Fibroblast of pulmonary artery (primary cell): Measurements from ENCODE around the gene GJA4.

Experiments used
- DNase-seq: peaks from one replicate; pipeline ENCODE4 v3.0.0-alpha.2; 2010; ENCODE audit warnings: low read depth
- H3K4me3 ChIP-seq: replicated peaks from 2 replicates; pipeline ENCODE4 v1.5.1; 2011; ENCODE audit warnings: low read depth, mild to moderate bottlenecking, control low read depth, low read length, moderate library complexity
- TF ChIP-seq, protein P1 (sequence below): IDR thresholded peaks from 2 replicates; pipeline ENCODE4 v1.5.1; 2011; ENCODE audit warnings: mild to moderate bottlenecking, control low read depth, low read length, inconsistent platforms; ENCODE audit errors: missing control alignments

The GJA4 gene

GRCh38 chr1:34790985-34791384, 1.8 kb upstream of the GJA4 start:
- no peak overlapping the region for H3K4me3 ChIP-seq
- TF ChIP-seq, protein P1, sequence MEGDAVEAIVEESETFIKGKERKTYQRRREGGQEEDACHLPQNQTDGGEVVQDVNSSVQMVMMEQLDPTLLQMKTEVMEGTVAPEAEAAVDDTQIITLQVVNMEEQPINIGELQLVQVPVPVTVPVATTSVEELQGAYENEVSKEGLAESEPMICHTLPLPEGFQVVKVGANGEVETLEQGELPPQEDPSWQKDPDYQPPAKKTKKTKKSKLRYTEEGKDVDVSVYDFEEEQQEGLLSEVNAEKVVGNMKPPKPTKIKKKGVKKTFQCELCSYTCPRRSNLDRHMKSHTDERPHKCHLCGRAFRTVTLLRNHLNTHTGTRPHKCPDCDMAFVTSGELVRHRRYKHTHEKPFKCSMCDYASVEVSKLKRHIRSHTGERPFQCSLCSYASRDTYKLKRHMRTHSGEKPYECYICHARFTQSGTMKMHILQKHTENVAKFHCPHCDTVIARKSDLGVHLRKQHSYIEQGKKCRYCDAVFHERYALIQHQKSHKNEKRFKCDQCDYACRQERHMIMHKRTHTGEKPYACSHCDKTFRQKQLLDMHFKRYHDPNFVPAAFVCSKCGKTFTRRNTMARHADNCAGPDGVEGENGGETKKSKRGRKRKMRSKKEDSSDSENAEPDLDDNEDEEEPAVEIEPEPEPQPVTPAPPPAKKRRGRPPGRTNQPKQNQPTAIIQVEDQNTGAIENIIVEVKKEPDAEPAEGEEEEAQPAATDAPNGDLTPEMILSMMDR = no peak
- DNase-seq = no peak

DNA sequence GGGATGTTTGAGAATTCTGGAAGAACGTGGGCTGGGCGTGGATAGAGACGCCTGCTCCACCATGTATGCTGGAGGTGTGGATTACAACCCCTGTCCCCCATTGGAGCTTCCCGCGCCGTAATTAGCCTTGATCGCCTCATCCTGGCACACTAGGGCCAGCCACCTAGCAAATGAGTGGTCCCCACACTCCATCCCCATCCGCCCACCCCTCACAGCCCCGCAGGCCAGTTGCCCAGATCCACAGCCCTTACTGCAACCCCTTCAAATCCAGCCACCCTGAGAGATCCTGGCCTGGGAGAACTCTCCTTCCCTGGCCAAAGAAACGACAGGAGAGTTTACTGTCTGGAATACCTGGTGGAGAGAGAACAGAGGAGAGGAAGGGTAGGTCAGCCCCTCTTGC, 375 bp upstream of the GJA4 start:
- H3K4me3 ChIP-seq = no peak overlapping the region
- TF ChIP-seq, protein P1 = no peak
- DNase-seq = no peak

DNA sequence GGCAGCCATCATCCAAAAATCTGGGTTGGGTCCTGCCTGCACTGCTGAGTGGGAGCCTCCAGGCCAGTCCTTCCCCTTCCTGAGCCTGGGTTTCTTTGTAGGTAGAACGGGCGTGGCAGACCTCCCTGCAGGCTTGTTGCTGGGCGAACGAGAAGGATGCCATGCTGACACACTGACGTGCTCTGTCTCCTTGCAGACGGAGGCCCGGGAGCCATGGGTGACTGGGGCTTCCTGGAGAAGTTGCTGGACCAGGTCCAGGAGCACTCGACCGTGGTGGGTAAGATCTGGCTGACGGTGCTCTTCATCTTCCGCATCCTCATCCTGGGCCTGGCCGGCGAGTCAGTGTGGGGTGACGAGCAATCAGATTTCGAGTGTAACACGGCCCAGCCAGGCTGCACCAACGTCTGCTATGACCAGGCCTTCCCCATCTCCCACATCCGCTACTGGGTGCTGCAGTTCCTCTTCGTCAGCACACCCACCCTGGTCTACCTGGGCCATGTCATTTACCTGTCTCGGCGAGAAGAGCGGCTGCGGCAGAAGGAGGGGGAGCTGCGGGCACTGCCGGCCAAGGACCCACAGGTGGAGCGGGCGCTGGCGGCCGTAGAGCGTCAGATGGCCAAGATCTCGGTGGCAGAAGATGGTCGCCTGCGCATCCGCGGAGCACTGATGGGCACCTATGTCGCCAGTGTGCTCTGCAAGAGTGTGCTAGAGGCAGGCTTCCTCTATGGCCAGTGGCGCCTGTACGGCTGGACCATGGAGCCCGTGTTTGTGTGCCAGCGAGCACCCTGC, 1.4 kb downstream of the GJA4 start:
- H3K4me3 ChIP-seq = no peak overlapping the region
- TF ChIP-seq, protein P1 = no peak
- DNase-seq = no peak

DNA sequence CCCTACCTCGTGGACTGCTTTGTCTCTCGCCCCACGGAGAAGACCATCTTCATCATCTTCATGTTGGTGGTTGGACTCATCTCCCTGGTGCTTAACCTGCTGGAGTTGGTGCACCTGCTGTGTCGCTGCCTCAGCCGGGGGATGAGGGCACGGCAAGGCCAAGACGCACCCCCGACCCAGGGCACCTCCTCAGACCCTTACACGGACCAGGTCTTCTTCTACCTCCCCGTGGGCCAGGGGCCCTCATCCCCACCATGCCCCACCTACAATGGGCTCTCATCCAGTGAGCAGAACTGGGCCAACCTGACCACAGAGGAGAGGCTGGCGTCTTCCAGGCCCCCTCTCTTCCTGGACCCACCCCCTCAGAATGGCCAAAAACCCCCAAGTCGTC, 2.0 kb downstream of the GJA4 start:
- no peak overlapping the region for H3K4me3 ChIP-seq
- no peak for DNase-seq
- TF ChIP-seq, protein P1 = no peak

- no peak overlapping the region for H3K4me3 ChIP-seq
- TF ChIP-seq, protein P1 = no peak
- no peak for DNase-seq
These were observed 3.1 kb downstream of the GJA4 start for GRCh38 chr1:34795916-34796315.

DNA sequence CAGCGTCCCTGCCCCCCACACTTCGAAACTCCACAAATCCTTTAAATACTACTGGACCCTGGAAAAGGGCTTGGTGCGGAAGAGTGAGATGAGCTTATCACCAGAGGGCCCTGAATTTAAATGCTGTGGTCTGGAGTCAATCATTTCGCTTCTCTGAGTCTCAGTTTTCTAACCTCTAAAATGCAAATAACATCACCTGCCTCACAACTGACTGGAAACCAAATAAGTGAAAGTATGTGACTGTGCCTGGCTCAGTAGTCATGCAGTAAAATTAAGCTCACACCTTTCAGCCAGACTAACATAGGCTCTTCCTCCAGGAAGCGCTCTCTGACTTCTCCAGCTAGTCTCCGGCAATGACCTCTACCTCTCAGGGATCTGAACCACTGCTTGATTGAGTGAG, 4.2 kb downstream of the GJA4 start:
- no peak overlapping the region for H3K4me3 ChIP-seq
- no peak for DNase-seq
- TF ChIP-seq, protein P1 = no peak

DNA sequence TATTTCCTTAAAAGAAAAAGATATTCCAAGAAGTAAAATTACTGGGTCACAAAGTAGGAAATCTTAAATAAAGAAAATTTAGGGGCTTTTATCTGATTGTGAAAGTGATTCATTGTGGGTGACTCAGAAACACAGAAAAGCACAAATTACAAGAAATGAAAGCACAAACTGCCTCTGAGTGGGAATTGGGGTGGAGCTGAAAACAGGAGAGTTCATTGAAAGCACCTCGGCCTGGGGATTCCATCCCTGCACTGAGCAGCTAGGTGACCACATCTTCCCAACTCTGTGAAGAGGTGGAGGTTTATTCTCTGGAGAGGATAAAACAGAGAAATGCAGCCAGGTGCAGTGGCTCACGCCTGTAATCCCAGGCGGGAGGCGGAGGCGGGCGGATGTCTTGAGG, 7.4 kb downstream of the GJA4 start:
- TF ChIP-seq, protein P1 = no peak
- peak; percentile 32 for DNase-seq
- no peak overlapping the region for H3K4me3 ChIP-seq
